NCI-H1048 (cell line): ENCODE data around the gene PDHA1.

Experiments
- DNase-seq: peaks from one replicate; lab custom pipeline; 2025; lab: John Stamatoyannopoulos, UW

The PDHA1 gene

DNA sequence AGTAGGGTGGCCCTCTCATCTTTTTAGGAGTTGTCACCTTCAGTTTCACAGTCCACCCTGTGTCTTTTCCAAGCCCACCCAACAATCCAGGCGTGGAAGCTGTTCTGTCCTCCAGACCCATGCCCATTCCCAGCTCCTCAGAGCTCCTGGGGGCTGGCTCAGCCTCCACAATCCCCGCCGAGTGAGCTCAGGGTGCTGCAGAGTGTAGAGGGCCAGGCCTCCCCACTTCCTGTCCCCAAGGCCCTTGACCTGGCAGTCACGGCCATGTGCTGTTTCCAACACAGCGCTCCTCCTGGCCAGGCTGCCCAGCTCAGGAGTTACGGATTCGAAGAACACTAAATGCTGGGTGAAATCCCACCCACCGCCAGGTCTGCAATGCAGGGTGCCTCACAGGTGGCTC, 31.8 kb downstream of the PDHA1 start:
- no peak for DNase-seq

DNA sequence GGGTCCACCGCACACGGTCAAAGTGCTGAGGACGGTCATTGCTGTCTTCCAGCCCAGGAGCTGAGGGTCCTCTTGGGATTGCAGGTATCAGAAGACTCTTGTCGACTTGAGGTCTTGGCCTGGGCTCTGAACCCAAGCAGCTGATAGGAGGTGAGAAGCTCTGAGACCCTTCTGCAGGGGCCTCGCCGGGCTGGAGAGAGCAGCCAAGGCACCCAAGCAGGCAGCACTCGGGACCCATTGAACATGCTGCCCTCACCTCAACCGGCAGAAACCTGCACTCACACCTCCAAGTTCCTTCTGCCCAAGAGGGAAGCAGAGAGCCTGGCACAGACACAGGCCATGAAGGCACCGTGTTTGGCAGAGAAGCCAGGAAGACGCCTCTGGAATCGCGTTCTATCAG, 34.1 kb downstream of the PDHA1 start:
- no peak for DNase-seq

DNA sequence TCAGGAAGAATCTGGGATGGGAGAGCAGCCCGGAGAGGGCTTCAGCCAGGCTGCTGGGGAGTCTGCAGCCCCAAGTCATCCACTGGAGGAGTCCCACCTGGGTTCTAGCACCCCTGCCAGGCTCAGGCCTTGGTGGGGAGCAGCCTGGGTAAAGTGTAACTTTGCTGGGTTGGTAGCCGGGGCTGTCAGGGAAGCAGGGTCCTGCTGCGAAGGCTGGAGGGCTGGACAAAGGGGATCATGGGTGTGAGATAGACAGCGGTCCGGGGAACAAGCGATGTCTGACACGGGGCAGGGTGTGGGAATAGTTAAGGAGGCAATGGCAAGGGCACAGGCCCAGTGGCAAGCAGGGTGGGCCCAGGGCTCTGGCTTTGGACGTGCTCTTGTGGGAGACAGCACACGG, 37.6 kb downstream of the PDHA1 start:
- no peak for DNase-seq

DNA sequence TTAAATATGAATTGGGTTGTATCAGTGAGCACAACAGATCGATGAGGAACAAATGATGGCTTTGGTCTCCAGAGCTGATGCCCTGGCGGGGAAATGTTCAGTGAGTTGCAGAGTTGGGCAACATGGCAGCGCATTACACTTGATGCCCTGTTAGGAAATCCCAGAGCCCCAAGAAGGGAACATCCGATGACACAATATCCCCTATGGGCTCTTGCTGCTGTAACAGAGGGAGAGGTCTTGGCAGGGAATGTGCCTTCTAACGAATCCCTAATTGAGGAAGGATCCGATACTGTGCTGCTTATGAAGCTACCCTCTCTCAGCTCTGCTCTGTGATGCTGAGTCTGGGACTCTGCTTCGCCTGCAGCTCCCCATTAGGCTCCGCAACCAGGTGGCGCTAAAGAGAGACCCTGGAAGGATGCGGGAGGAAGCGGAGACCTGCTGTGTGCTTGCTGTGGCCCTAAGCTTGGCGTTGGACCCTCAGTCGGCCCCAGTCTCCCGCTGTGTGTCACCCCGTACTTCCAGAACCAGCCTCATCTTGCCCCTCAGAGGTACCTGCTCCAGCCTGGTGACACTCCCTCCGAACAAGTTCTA, 38.9 kb downstream of the PDHA1 start:
- no peak for DNase-seq

DNA sequence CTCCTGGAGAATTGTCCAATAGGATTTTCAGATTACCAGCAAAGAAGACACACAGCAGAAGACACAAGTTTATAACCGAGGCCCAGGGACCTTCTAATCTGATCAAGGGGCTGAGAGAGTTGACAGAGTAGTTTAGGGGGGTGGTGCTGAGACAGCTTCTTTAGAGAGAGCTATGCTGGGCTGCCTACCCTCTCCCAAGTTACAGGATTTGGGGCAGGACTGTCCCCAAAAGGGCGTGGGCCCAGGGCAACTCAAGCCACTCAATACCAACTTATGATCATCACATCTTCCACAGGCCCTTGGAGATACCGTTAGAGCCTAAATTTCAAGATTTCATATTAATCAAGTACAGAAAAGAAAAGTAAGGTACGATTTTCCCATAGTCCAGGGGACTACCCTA, 43.0 kb downstream of the PDHA1 start:
- no peak for DNase-seq

DNA sequence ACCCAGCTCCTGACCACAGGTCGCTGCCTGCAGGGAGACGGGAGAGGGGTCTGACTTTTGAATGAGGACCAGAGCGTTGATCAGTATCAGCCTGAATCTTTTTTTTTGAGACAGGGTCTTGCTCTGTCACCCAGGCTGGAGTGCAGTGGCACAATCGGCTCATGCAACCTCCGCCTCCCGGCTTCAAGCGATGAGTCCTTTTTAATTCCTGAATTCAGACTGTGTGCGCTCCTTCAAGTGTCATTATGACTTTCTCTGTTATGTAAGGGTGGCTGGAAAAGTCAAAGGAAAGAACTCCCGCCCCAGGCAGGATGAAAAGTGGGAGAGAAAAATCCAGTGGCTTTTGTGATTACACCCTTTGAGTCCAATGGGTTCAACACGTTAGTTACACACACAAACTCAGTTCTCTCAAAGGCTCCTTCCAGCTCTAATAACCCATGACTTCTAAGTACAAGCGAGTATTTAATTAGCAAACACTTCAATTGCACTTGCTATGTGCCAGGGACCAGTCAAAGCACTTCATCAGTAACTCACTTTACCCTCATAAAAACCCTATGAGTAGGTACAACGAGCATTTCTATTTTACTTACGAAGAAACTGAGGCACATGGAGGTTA, 44.4 kb downstream of the PDHA1 start:
- no peak for DNase-seq

DNA sequence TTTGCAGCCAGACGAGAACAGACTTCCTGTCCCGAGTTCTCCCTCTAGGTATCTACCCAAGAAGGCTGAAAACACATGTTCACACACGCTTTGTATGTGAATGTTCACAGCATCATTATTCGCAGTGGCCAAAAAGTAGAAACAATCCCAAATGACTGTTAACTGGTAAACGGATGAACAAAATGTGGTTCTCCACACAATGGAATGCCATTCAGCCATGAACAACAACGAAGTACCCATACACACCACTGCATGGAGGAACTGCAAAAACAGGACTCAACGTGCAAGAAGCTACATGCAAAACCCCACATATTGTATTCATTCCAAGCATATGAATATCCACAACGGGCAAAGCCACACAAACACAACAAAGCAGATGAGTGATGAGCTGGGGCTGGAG, 45.0 kb downstream of the PDHA1 start:
- DNase-seq: no peak

DNA sequence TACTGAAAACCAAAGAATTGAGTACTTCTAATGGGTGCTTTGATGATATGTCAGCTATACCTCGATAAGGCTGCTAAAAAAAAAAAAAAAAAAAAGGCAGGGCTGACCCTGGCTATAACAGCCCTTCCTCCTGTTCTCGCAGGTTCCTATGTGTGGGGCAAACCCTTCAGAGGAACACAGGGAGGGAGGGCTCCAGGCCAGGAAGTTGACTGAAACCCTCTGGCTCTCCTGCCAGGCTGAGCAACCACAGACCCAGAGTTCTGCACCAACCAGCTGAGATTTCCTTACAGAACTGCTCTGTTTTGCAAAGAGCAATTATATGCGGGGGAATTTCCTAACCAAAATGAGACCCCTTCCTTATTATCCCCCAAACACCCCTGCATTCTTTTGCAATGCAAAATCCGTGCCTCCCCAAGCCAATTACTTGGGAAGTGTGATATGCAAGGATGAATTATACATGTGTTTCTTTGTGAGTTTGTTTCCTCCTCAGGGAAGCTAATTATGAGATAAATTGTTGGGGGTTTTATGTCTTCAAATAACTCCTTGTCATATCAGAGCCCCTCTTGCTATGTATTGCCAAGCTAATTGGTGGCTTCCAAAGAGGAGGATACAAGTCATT, 45.6 kb downstream of the PDHA1 start:
- no peak for DNase-seq

DNA sequence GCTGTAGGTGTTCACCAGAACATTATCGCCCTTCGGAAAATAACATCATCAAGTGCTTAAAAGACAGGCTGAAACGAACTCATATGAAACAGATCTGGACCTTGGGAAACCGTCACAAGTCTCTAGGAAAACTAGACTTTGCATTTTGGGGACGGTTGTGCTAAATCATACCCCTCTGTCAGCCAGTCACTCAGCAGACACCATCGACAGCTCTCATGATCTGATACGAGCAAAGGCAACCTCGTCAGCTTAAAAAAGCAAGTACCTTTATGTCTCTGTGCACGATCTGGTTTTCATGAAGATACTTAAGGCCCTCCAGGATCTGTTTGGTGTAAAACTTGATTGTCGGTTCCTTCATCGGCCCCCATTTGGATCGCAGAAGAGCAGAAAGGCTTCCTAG, 48.4 kb downstream of the PDHA1 start:
- no peak for DNase-seq

DNA sequence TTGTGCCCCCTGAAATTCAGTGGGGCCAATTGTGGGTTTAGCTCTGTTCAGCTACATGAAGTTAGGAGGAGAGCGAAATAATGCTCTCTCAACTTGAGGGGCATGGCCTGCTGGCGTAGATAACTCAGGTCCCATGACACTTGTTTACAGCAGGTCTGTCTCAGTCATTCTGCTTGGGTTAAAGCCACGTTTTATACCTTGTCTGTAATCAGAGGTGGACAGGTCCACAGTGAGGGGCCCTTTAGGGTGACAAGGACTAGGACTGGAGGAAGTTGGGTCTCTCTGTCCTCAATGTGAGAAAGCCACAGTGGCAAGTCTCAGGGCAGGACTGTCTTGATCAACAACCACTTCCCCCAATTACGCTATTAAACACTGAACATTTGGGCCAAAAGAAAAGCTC, 49.0 kb downstream of the PDHA1 start:
- no peak for DNase-seq

DNA sequence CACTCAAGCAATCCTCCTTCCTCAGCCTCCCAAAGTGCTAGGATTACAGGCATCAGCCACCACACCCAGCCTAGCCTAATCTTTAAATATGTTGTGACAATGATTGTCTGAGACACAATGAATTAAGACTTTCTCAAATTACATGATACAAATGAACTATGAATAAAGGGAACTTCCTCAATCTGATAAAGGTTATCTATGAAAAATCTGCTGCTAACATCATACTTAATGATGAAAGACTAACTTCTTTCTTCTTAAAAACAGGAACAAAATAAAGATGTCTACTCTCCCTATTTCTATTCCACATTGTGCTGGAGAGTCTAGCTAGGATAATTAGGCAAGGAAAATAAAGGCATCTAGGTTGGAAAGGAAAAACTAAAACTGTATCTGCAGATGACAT, 60.0 kb downstream of the PDHA1 start:
- DNase-seq: no peak

DNA sequence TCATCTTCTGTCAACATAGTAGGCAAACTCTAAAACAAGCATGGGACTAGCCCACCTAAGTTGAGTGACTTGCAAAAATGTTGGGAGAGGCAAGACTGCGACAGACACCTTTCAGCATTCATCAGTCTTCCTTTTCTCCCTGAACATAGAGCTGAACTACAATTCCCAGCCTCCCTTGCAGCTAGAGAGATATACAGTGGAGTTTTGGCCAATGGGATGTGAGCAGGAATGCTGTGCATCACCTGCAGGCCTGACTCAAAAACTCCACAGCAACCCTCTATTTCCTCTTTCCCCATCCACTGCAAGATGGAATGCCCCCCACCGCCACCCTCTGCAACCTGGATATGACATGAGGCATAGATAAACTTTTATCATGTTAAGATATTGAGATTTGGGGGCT, 66.5 kb downstream of the PDHA1 start:
- no peak for DNase-seq
